Omental fat pad (tissue), 4 donors: Measurements from ENCODE around the gene ABHD12. TPM values are rescaled to one million over a fixed set of nuclear protein-coding genes. Genes with fewer than 3 reads are reported as not detected.

ENCODE experiments used
- ATAC-seq: fragments of 150-250 bp; one replicate; pipeline ENCODE4 v1.9.1; 2016; ENCODE audit warnings: mild to moderate bottlenecking, moderate library complexity; ENCODE audit not compliant: low FRiP score
- DNase-seq: peaks from one replicate; pipeline ENCODE4 v3.0.0-alpha.2; 2019; ENCODE audit warnings: low spot score
- CTCF ChIP-seq, 3 donors: fragments of 450-650 bp; IDR thresholded peaks; one replicate each; pipeline ENCODE4 v1.5.1; 2016 to 2017; ENCODE audit warnings: antibody characterized with exemption in 3 of 3, mild to moderate bottlenecking in 3 of 3, moderate library complexity in 2 of 3
- total RNA-seq, 4 donors: library from RNA; depleted of rRNA; stranded (reverse); fragments of >200 nt; gene quantifications; one replicate each; pipeline ENCODE4 v1.1.0, GENCODE V29; 2016

The ABHD12 gene
- total RNA-seq, 4 donors from 2014 or later = 30.3 to 46.3 (median 38.4) TPM

- no peak for DNase-seq
- no peak for ATAC-seq
- no peak for TF ChIP-seq CTCF (IDR thresholded peaks at IDR 0.05)
Observed at GRCh38 chr20:25257756-25258475, 132.7 kb downstream of the ABHD12 start.

- TF ChIP-seq CTCF (IDR thresholded peaks at IDR 0.05) = no peak
- DNase-seq (no peak), ATAC-seq (no peak)
Observed at GRCh38 chr20:25257130-25257529, 133.5 kb downstream of the ABHD12 start.

GRCh38 chr20:25256226-25256859, 134.3 kb downstream of the ABHD12 start:
- no peak for ATAC-seq
- TF ChIP-seq CTCF (IDR thresholded peaks at IDR 0.05) = no peak
- DNase-seq = no peak

- TF ChIP-seq CTCF (IDR thresholded peaks at IDR 0.05) = no peak
- DNase-seq (no peak), ATAC-seq (no peak)
Observed at GRCh38 chr20:25254986-25255680, 135.5 kb downstream of the ABHD12 start.

- DNase-seq = no peak
- TF ChIP-seq CTCF (IDR thresholded peaks at IDR 0.05) = no peak
- ATAC-seq = no peak
Observed at GRCh38 chr20:25254571-25254970, 136.1 kb downstream of the ABHD12 start.

- DNase-seq (no peak), ATAC-seq (no peak)
- no peak for TF ChIP-seq CTCF (IDR thresholded peaks at IDR 0.05)
Observed at GRCh38 chr20:25253606-25254275, 136.9 kb downstream of the ABHD12 start.
